K562 (cell line): ENCODE measurements around the gene APBB2.

ENCODE experiments used
- CHD7 ChIP-seq: fragments of 200-600 bp; sonication (generic); IDR thresholded peaks from one replicate; pipeline ENCODE4 v1.6.1; 2012; ENCODE audit warnings: mild to moderate bottlenecking, low read depth, low read length, inconsistent platforms
- CTCF ChIP-seq, 3 experiments: IDR thresholded peaks in 2 of 3; conservative IDR thresholded peaks in 1 of 3; 2 replicates each; pipeline ENCODE4 v1.5.1; 2011 to 2012; ENCODE audit warnings: low read length in 3 of 3, mild to moderate bottlenecking in 3 of 3, control low read depth in 2 of 3, improper control_type of control experiment in 1 of 3, inconsistent platforms in 1 of 3, low read depth in 1 of 3, mixed read lengths in 1 of 3, moderate library complexity in 1 of 3; ENCODE audit not compliant: insufficient read depth in 2 of 3
- E2F4 ChIP-seq: sonication (generic); formaldehyde crosslinking; IDR thresholded peaks from 2 replicates; pipeline ENCODE4 v1.8.0; 2022; ENCODE audit warnings: mild to moderate bottlenecking, low read depth, missing genetic modification reagents
- NFE2 ChIP-seq: IDR thresholded peaks from 2 replicates; pipeline ENCODE4 v1.6.1; 2014; ENCODE audit warnings: antibody characterized with exemption, low read depth
- POLR2A ChIP-seq: fragments of 450-650 bp; conservative IDR thresholded peaks from 2 replicates; pipeline ENCODE4 v1.6.1; 2016
- POLR2AphosphoS5 ChIP-seq: IDR thresholded peaks from 2 replicates; pipeline ENCODE4 v1.6.1; 2011; ENCODE audit warnings: mild to moderate bottlenecking, low read depth, low read length, moderate library complexity; ENCODE audit not compliant: control insufficient read depth, insufficient read depth
- RBM22 ChIP-seq: fragments of 200-400 bp; formaldehyde crosslinking; IDR thresholded peaks from 2 replicates; pipeline ENCODE4 v1.6.1; 2018; ENCODE audit warnings: low read length, low read depth; ENCODE audit not compliant: poor library complexity, severe bottlenecking
- SP2 ChIP-seq: IDR thresholded peaks from 2 replicates; pipeline ENCODE4 v1.6.1; 2011; ENCODE audit warnings: mild to moderate bottlenecking, low read depth, low read length, moderate library complexity; ENCODE audit not compliant: poor library complexity, severe bottlenecking; ENCODE audit errors: extremely low read depth
- ZBED1 ChIP-seq: IDR thresholded peaks from 2 replicates; pipeline ENCODE4 v1.6.1; 2014
- ZNF407 ChIP-seq: fragments of 450-650 bp; IDR thresholded peaks from 2 replicates; pipeline ENCODE4 v1.6.1; 2016; ENCODE audit warnings: low read depth

- TF ChIP-seq ZNF407 = no peak
- TF ChIP-seq RBM22 = no peak
- TF ChIP-seq POLR2AphosphoS5 = no peak
- no peak for TF ChIP-seq SP2
- TF ChIP-seq ZBED1 = no peak
- no peak for TF ChIP-seq CHD7
- no peak for TF ChIP-seq E2F4 (CRISPR knock-in tag)
- TF ChIP-seq POLR2A = no peak
- no peak for TF ChIP-seq CTCF (IDR thresholded peaks at IDR 0.05 in 2 of 3, conservative IDR thresholded peaks at IDR 0.05 in 1 of 3; ENCODE audit: insufficient read depth in 2 of 3, low read depth in 1 of 3, low read length in 3 of 3)
- TF ChIP-seq NFE2 = no peak
Observed at GRCh38 chr4:40905414-40905813, 308.9 kb downstream of the APBB2 start.
